CD4-positive, alpha-beta T cell treated with Interleukin-17A for 1 hour (primary cell): Measurements from ENCODE around the gene TAS1R1.
"Not testable (repeated sequence)": the region's sequence is repeated elsewhere in the genome, so short reads cannot be mapped to it uniquely, and the experiment has no call there.

Experiments
- DNase-seq: peaks from one replicate; pipeline ENCODE4 v3.0.0-alpha.2; 2020

Gene TAS1R1

DNA sequence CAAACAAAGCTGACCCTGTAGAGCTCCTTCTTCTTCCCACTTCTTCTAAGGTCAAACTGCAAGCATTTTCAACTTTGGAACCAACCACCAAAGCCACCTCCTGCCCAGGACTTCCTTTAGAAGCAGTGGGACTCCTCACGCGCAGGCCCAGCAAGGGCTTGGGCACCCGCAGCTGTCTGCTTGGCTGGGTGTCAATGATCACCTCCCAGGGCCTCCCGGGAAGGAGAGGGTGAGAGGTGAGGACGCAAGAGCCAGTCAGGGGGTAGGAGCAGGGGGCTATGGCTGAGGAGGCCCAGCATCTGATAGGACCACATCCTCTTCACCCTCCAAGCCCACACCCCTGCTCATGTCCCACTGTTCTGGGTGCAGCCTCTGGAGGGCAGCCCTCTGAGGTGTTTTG is 37.3 kb downstream of the TAS1R1 start:
- DNase-seq: no peak

- DNase-seq: no peak
These were observed 37.9 kb downstream of the TAS1R1 start for GRCh38 chr1:6592865-6593593.

DNA sequence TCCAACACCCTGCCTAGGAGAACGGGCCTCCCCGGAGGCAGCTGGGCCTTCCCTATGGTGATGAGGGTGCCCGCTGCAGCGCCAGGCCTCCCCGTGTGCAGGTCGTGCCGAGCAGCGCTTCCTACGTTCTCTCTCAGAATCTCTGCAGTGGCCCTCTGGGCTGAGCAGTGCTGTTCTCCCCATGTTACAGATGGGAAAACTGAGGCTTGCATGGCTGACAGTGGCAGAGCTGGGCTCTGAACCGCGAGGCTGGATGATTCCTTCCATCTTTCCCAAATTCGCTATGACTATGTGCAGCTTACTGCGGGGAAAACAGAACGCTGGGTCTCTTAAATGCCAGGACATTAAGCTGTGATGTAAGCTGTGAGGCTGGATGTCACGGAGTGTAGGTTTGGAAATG is 38.7 kb downstream of the TAS1R1 start:
- no peak for DNase-seq

- no peak for DNase-seq
These were observed 40.1 kb downstream of the TAS1R1 start for GRCh38 chr1:6594977-6595740.

DNA sequence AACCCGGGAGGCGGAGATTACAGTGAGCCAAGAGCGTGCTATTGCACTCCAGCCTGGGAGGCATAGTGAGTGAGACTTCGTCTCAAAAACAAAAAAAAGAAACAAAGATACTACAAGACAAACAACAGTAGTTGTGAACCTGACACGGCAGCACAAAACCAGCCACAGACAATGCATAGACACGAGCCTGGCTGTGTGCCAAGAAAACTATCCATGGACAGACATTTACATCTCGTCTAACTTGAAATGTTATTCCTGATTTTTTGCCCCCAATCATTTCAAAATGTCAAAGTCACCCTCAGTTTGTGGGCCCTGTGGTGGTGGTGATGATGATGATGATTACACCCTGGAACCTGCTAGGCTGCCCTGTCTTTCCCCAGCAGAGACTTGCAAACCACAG is 41.2 kb downstream of the TAS1R1 start:
- no peak for DNase-seq

- no peak for DNase-seq
These were observed 42.0 kb downstream of the TAS1R1 start for GRCh38 chr1:6596886-6597776.

DNA sequence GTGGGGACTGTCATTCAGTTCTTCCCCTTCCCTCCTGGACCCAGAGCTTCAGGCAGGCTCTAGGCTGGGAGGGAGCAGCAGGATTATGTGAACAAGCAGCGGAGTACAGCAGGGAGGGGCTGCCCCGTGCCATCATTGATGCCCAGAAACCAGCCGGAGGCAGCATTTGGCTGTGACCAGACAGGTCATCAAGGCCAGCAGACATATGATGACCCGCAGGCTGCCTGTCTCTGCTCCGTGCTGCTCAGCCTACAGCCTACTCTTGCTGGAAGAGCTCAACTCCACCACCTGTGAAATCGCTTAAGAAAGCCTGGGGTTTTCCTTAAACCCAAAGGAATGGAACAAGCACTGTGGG is 42.6 kb downstream of the TAS1R1 start:
- DNase-seq: no peak

DNA sequence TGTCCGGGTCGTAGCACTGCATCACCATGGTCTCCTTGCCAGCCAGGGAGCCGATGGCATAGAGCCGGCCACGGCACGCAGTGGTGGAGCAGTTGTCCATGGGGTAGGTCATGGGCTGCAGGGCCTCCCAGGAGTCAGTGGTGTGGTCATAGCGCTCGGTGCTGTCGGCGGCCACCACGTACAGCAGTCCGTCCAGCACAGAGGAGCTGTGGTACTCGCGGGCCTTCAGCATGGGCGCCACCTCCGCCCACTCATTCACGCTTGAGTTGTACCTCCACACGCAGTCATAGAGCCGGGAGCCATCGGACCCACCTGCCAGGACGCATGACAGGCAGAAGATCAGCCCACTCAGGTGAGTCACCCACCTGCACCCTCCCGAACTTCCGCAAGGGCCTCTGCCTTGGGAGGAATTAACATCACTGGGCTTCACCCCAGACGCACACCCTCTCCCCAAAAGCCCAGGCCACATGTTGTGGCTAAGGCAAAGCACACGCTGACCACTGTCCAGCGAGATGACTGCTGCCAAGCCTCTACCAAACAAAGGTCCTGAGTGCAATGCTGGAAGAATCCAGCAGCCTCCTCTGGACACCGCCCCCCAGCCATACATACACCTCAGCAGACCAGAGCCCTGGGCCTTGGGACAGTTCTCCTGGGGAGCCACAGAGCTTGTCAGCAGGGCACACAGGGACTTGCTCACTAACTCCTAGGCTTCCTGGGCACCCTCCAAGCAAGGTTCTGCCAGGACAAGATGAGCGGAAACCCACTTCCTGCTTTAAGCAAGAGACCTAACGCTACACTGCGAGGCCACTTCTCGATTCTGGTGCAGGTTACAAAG is 44.3 kb downstream of the TAS1R1 start:
- DNase-seq: peak; percentile 63

DNA sequence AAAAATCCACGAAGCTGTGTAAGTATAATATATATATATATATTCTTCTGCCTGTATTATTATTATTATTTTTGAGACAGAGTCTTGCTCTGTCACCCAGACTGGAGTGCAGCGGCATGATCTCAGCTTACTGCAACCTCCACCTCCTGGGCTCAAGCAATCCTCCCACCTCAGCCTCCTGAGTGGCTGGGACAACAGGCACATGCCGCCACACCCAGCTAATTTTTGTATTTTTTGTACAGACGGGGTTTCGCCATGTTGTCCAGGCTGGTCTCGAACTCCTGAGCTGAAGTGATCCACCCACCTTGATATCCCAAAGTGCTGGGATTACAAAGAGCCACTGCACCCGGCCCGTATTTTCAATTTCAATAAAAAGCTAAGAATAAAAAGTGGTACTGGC is 44.9 kb downstream of the TAS1R1 start:
- DNase-seq: not testable (repeated sequence)

GRCh38 chr1:6600410-6601048 is 45.4 kb downstream of the TAS1R1 start:
- DNase-seq: no peak

DNA sequence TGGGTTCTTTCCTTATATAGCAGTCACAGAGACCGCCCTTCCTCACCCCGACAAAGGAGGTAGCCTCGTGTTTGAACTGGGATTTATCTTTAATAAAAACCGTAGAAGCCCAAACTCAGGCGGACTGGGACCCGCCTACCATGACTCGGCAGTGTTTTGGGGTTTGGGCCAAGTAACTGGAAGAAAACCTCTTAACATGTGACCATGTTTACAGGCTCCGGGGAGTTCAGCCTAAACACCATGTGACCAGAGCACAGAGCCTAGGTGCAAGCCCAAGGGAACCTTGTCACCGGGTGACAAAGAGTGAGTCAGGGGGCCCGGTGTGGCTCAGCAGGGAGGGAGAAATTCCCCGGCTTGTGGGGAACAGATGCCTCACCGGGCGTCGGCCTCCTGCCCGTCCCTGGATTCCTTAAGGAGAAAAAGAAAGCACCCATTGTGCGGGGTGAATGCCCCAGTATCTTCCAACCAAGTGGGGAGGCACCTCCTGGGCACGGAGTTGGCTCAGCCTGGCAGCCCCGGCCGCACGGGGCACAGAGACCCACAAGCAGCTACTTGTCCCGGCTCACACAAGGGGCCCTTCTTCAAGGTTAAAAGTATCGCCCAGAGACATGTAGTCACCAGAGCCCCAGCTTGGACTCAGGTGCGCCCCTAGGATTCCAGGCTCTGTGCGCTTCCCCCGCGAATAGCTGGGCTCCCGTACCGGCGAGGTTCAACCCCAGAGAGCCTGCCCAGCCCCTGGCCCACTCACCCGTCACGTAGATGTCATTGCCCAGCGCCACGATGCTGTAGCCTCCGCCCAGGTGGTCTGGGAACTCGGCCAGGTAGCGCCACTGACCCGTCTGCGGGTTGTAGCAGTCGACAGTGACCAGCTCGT is 46.2 kb downstream of the TAS1R1 start:
- DNase-seq: peak; percentile 80

DNA sequence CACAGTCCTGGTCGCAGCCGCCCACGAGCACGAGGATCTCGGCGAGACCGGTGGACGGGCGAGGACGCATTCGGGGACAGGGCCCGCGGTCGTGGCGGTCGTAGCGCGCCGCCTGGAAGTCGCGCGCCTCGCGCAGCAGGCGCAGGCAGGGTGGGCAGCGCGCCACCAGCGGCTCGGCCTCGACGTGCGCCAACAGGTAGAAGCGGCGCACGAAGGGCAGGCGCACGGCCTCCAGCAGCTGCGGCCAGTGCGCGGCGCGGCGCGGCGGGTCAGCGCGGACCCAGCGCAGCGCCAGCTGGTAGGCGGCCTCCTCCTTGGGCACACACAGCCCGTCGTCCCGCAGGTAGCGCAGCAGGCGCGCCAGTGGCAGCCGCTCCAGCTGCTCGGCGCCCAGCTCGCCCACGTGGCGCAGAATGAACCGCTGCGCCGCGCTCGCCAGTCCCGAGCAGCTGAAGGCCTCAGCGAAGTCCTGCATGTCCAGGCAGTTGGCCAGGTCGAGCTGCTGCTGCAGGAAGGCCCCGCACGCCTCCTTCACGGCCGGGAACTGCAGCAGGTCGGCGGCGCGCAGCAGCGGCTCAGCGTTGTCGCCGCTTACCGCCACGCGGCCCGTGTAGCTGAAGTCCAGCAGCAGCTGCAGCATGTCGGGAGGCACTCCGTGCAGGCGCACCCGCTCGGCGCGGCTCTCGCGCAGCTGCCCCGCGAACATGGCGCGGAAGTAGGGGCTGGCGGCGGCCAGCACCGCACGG is 47.0 kb downstream of the TAS1R1 start:
- DNase-seq: no peak

- DNase-seq: peak; percentile 85
These were observed 47.6 kb downstream of the TAS1R1 start, which contains the start of gene KLHL21 for GRCh38 chr1:6602669-6603237. TSS of gene KLHL21 (minus strand) at chr1:6602869. CDS start at chr1:6602817, 52 bp downstream.

DNA sequence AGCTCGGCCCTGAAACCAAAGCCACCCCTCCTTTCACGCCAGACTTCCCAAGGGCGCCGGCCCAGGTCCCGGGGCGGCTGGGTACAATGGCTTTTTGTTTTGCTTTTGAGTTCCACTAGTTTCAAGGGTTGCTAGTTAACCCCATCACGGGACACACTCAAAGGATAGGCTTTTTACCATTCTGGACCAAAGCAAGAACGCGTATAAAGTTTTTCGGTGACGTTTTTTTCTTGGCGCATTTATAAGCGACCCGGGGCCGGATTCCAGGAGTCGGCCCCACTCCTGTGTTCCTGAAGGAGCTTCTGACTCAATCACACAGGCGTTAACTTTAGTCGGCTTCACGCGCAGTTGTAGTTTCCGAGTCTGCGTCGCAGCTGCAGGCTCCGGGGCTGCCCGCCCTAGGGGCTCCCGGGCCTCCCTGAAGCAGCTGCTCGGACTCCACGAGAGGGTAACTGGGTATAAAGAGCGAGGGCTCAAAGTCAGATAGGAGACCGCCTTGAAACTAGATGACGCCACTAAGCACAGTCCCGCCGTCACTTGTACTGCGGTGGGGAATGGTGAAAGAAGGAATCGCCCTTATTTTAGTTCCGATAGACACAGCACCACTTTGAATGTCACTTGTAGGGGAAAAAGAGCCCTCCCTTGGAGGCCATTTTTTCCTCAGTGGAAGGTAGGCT is 48.3 kb downstream of the TAS1R1 start:
- DNase-seq: peak; percentile 72

GRCh38 chr1:6603915-6604558 is 48.9 kb downstream of the TAS1R1 start:
- no peak for DNase-seq

DNA sequence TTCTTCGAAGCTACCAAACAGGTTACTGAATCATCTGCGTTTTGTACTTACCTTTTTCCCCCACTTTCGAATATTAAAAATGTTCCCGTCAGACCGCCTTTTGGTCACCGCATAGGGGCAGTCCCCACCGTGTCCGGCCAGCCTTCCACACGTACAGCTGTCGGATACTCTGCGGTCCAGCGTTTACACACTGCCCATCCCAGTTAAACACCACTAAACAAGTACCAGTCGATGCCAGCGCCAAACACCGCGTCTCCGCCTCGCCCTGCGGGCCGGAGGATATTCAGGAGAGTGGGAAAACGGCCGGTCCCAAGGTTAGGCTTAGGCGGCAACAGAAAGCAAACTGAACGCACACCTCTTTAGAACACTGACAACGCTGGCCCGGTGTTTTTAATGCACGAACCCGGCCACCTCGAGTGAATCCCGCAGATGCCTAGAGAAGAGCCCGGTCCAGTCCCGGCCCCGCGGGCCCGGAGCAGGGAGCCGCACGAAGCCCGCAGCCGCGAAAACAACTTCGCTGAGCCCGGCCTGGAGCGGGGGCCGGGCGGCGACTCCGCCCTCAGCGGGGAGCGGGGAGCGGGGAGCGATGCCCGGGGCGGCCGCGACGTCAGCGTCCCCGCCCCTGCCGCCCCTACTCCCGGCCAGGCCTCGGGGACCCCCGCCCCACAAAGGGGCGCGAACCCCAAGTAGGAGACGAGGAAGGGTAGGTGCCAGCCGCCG is 57.7 kb downstream of the TAS1R1 start:
- peak; percentile 5 for DNase-seq

DNA sequence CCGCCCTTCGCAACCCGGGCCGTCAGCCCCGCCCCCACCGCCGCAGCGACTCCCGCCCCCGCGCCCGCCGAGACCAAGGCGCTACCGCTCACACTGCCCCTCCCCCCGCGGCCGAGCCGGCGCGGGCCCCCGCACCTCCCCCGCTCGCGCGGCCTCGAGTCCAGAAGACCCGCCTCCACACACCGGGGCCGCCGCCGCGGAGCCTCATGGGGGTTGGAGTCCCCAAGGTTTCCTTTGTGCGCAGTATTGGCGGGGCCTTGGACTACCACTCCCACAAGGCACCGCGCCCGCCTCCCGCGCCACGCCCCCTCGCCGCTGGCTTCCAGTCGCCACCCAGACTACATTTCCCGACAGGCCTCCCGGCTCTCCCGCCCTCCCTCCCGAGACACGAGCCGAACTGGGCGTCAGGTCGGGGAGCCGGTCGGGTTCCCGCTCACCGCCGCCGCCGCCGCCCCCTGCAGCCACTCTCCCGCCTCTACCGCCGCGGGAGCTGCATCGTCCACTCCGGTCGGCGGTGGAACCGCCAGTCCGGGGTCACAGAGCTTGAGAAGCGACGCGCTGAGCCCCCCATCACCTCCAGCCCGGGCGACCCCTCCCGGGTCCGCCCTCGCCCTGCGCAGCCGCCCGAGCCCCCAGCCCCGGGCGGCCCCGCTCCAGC is 58.4 kb downstream of the TAS1R1 start, which contains the start of gene PHF13:
Gene PHF13, plus strand, starts transcription at position 371 of the 658 bp plus-strand sequence. CDS start 336 bp downstream, outside the sequence.
- peak; percentile 99 for DNase-seq
